ENCODE results near the gene ZYG11A.

Gene ZYG11A

DNA sequence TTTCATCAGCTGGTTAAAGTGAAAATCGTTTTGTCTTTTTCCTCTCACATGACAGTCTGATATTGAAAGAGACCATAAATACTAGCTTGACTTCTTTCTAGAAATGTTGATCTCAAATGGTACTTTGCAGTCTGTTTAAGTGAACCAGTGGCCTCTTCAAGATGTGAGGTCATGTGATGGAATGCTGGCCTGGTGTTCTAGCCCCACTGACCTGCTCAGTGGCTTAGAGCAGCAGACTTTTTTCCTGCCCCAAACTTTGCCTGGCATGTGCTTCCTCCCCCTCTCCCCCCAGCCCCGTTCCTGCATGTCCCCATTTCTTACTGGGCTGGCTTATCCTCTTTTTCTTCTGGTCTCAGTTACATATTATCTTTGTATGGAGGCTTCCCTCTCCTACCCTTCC lies 34.3 kb downstream of the ZYG11A start:
- DNase-seq (ENCODE audit: low read depth): no peak

DNA sequence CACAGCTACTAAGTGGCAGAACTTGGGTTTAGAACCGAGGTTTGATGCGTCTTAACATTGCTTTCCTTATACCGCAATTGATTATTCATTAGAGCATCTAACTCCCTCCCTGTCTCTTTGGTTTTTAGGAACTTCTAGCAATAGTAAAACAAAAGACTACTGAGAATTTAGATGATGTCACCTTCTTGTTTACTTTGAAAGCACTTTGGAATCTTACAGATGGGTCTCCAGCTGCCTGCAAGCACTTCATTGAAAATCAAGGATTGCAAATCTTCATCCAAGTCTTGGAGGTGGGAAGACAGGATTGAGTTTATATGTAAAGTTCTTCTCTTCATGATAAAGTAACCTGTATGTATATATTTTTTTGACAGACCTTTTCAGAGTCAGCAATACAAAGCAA lies 35.0 kb downstream of the ZYG11A start:
- DNase-seq (ENCODE audit: low read depth): no peak

DNA sequence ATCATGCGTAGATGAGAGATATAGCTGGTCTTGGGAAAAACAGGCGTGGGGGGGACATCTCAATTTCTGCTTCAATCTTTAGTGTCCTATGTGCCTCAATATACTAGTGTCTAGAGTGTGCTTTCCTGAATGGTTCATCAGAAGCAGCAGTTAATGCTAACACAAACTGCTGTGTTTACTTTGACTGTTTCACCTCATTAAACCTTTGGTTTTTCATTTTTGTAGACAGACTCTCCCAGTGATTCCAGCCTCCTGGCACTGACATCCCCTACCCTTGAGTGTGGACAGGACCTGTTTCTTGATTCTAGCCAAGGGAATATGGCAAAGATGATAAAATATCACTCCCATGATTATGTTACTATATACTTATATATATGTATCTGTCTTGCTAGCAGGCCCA lies 37.6 kb downstream of the ZYG11A start:
- no peak for DNase-seq (ENCODE audit: low read depth)

DNA sequence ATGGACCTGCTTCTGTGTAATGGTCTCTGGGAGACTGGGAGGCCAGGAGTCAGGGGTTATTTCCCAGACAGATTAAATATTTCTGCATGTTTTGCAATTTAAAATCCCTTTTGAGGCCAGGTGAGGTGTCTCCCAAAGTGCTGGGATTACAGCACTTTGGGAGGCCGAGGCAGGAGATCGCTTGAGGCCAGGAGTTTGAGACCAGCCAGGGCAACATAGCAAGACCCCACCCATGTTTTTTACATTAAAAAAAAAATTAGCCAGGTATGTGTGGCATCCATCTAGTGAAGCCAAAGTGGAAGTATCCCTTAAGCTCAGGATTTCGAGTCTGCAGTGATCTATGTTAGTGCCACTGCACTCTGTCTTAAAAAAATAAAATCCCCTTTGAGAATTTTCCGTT lies 44.9 kb downstream of the ZYG11A start:
- DNase-seq (ENCODE audit: low read depth): no peak

DNA sequence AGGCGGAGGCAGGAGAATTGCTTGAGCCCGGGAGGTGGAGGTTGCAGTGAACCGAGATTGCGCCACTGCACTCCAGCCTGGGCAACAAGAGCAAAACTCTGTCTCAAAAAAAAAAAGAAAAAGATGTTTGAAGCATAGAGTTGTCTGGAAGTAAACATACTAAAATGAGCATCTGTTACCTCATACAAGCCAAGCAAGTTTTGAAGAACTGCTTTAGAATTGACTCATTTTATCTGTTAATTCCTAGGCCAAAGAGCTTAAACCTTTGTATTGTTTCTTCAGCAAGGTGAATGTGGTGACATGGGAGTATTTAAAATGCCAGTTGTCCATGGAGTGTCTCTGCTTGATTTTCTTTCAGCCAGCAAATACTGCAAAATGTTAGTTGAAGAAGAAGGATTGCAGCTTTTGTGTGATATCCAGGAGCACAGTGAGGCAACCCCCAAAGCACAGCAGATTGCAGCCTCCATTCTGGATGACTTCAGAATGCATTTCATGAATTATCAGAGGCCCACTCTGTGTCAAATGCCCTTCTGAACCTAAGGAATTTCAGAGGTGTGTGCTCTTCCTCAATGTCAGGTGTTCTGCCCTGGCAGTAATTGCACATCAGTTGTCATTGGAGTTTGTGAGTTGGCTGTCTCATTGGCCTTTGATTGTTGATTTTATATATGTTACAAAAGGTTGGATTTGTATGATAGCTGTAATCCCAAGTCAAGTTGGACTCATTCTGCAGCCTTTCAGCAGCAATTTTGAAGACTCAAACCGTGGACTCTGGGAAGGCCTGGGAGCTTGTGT lies 50.1 kb downstream of the ZYG11A start:
- DNase-seq (ENCODE audit: low read depth): no peak

DNA sequence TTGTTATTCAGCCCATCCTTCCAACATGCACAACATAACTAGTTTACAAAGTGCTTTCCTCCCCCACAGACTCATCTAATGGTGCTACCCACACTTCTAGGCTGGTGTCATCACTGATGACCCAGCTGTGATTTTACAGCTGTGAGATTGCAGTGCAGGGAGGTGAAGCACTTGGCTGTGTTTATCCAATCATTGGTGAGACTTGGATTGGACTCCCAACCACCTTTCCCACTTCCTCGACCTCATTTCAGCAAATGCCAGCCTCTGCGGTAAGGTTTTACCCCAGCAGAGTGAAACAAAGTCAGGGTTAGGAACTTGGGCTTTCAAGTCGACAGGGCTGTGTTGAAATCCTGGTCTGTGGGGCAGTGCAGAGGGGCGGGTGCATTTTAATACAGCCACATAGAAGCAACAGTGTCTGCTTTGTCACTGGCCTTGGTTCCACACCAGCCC lies 56.9 kb downstream of the ZYG11A start:
- DNase-seq (ENCODE audit: low read depth): no peak

DNA sequence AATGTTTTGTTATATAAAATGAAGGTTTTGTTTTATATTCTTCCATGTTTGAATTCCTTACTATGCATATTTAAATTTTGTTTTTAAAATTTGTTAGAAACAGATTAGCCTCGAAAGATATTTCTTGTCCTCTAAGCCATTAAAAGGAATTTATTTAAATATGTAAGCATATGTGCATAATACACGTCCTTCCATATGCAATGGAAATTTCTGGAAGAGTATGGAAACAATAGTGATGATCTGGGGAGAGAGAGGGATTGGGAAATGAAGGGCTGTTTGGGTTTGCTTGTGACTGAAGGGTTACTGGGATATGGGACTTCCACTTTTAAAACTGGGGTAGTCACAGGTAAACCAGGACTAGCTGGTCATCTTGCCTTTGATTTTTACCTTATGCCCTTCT lies 57.8 kb downstream of the ZYG11A start:
- DNase-seq (ENCODE audit: low read depth): no peak

DNA sequence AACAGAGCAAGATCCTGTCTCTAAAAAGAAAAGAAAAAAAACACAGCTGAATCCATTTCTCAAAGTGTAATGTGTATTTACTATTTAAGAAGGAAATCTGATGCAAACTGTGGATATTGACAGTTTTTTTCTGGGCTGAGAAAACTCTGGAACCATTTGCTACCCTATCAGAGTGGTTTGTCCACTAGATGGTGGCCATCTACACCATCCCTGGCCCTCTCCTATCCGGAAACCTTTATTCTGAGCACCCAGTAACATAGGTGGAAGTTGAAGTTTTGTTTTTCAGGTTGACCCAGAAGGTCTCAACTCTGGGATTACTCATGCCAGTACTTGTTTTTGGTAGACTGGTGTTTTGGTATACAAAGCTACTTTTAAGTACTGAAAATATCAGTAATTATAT lies 58.8 kb downstream of the ZYG11A start:
- no peak for DNase-seq (ENCODE audit: low read depth)

DNA sequence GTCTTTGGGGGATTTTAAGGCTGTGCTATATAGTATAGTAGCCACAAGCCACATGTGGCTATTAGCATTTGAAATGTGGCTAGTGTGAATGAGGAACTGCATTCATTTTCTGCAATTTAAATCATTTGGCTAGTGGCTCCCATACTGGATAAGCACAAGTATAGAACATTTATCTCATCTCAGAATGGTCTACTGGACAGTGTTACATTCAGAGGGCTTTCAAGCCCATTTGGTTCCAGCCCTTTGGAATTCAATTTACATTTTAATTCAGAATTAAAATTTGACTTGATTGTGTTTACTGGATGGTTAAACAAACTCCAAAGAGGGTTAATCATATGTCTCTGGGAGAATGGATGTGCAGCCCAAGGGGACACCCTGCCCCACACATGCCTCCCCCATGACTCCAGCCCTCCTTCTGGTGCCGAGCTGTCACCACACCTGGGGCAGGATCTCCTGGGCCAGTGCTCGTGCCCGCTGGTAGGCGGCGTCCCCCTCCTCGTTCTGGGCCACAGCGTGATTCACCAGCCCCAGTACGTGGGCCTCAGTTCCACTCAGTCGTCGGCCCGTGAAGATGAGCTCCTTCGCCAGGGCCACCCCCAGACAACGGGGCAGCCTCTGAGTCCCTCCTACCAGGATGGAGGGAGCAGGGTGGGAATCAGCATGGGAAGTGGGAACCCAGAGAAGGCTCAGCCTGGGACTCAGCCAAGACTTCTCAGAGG lies 61.8 kb downstream of the ZYG11A start:
- DNase-seq (ENCODE audit: low read depth): no peak

DNA sequence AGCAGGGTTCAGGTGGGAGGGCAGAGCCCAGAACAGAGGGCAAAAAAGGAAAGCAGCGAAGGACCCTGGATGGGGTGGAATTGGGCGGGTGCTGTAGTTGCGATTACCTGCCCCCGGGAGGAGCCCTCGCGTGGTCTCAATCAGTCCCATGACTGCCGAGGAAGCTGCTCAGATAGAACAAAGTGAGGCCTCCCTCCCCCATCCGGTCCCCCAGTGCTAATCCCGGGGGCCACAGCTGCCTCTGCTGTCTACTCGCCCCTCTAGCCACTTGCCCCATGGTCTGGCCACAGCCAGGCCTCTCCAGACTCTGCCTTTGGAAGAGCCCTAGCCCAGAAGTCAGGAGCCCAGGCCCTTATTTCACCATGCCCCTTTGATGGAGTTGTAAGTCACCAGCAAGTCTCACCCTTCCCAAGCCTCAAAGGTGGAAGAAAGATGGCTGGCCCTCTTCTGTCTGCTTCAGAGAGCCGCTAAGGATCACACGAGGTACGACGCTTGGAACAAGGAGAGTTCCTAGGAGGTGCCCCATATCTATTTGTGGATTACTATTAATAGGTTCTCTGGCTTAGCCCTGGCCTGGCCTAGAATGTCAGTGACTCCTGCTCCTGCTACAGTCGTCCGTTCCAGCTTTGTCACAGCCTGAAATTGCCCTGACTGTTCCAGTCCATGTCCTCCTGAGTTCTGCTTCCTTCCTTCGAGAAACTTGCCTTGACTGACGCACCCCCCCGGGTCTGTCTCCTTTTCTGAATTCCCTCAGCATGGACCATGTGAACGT lies 62.6 kb downstream of the ZYG11A start:
- DNase-seq (ENCODE audit: low read depth): no peak

DNA sequence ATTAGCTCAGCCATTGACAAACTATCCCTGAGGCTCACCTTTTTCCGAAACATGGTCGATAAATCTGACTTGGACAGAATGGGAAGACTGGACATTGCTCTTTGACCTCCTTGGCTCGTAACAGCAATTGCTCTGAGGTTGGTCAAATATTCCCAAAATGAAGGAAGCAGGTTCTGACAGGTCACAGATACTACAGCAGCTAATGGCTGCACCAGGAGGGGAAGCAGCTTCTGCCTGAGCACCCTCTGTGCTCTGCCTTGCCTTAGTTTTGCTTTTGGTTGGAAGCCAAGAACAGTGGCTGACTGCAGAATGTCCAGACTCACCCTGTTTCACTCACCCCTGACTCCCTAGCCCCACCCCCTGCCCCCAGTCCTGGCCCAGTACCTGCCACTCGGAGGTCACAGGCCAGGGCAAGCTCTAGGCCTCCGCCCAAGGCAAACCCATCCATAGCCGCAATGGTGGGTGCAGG lies 63.6 kb downstream of the ZYG11A start:
- no peak for DNase-seq (ENCODE audit: low read depth)

DNA sequence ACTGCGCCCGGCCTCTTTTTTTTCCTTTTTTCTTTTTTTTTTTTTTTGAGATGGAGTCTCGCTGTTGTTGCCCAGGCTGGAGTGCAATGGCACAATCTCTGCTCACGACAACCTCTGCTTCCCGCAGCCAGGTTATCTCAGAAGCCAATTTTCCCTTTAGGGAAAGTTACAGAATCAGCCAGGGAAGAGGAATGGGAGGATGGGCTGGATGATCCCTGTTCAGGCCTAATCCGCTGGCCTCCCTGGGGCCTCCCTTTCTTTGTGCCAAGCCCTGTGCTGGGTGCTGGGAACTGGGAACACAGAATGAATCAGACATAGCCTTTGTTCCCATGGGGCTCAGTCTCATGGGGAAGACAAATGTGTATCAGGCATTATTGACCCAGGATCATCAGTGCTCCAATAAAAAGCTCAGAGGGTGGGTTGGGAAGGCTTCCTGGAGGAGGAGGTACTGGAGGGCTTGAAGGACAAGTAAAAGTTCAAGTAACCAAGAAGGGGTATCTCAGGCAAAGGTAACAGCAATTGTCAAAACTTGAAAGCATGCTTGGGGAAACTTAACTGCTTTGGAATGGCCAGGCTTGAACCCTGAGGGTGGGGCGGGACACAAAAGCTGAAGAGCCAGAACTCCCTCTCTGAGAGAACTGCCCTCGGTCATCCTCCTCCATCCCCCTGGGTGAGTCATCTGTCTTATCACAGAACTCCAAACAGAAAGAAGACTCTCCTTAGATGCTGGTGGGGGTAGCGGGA lies 64.7 kb downstream of the ZYG11A start:
- DNase-seq (ENCODE audit: low read depth): no peak

DNA sequence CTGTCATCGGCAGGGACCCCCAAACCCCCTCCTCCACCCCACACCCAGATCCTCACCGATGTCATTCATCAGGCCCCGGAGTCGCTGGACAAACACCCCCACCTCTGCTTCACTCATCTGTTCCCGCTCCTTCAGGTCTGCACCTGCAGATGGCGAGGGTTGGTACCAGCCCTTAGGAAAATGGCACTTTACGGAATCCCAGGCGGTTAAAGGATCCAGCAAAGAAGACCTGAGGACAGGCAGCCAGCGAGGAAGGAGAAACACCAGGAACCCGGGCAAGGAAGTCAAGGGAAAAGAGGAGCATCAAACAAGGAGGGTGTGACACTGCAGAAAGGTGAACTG lies 65.2 kb downstream of the ZYG11A start:
- DNase-seq (ENCODE audit: low read depth): no peak

DNA sequence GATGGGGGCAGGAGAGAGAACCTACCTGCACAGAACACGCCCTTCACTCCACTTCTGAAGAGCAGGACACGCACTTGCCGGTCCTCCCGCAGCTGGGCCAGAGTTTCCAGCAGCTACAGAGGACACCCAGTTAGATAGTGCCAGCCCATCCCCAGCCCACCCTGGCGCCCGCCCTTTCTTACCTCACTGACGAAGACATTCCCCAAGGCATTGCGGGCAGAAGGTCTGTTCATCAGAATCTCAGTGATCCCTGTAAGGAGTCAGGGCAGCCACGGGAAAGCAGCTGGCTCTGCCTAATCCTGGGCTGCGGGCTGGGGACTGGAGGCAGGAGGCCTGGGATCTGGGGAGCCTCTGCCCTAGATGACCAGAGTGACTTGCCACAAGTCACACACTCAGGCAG lies 69.0 kb downstream of the ZYG11A start:
- no peak for DNase-seq (ENCODE audit: low read depth)

DNA sequence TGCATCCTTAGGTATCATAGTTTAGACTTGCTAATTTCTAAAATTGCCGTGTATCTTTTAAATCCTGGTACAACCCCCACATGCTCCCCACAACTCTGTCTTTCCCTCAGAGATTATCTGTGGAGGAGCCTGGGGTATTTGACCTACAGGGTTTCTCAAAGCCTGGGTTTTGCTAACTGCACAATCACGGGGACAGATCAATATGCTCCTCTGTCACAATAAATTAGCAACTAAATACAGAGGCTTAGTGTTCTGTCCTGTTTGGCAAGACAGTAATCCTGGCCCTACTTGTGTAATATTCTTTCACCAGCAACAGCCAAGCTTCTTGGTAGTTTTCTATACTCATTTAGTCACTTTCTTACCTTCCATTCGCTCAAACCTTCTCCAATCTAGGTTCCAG lies 70.5 kb downstream of the ZYG11A start:
- DNase-seq (ENCODE audit: low read depth): no peak

DNA sequence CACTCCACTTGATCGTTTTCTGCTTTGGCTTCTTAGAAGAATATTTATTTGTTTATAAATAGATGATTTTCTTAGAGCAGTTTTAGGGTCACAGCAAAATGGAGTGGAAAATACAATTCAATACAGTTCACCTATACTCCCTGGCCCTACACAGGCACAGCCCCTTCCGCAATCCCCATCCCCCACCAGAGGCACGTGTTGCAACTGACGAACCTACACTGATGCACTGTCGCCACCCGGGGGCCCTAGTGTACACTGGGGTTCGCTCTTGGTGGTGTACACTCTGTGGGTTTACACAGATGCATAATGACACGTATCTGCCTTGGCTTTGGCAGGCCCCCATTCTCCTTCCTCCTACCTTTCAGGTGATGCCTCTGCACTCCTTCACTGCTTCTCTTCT lies 71.0 kb downstream of the ZYG11A start:
- no peak for DNase-seq (ENCODE audit: low read depth)

DNA sequence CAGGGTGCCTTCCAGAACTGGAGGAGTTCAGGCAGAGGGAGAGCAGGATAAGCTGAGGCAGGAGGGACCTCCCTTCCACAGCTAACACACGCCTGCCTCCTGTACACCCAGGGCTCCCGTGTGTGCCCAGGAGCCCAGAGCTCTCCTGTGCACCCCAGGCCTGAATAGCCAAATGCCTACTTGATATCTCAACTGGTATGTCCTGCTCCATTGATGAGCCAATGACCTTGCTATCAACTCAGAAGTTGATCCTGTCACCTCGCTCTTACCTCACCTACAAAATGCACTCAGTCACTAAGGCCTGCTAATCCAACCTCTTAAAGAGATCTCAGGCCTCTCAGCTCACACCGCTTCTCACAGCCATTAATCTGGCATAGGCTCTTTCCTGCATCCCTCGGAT lies 71.9 kb downstream of the ZYG11A start:
- DNase-seq (ENCODE audit: low read depth): no peak

DNA sequence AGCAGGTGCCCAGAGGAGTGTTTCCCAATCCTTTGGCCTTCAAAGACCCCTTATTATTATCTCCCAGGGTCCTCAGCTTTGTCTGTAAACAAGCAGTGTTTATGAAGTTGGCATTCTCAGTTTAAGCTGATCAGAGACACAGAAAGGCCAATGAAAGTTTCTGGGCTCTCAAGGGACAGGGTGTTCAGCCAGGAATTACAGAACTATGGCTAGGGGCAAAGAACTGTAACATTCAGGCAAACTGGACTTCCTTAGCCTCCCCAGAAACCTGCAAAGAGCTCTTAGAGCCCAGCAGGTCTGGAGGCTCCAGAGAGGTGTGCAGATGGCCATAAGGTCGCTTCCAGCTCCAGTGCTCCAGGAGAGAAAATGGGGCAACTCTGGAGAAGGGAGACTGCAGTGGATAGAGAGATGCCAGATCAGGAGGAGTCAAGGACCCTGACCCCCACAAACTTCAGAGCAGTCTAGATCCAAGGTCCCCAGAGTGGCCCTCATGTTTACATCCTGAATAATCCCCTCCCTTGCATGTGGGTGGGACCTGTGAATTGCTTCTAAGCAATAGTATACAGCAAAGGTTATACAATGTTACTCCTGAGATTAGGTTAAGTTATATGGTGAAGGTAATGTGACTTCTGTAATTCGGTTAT lies 72.8 kb downstream of the ZYG11A start:
- no peak for DNase-seq (ENCODE audit: low read depth)

DNA sequence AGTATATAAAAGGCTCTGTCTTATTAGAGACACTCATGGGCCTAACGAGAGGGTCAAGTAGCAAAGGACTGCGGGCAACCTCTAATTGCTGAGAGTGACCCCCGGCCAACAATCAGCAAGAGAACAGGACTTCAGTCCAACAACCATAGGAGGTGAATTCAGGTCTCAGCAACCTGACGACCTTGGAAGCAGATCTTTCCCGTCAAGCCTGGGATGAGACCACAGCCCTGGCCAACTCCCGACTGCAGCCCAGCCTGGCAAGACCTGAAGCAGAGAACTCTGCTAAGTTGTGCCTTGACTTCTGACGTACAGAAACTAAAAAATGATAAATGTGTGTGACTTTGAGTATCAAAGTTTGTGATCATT lies 73.3 kb downstream of the ZYG11A start:
- no peak for DNase-seq (ENCODE audit: low read depth)

DNA sequence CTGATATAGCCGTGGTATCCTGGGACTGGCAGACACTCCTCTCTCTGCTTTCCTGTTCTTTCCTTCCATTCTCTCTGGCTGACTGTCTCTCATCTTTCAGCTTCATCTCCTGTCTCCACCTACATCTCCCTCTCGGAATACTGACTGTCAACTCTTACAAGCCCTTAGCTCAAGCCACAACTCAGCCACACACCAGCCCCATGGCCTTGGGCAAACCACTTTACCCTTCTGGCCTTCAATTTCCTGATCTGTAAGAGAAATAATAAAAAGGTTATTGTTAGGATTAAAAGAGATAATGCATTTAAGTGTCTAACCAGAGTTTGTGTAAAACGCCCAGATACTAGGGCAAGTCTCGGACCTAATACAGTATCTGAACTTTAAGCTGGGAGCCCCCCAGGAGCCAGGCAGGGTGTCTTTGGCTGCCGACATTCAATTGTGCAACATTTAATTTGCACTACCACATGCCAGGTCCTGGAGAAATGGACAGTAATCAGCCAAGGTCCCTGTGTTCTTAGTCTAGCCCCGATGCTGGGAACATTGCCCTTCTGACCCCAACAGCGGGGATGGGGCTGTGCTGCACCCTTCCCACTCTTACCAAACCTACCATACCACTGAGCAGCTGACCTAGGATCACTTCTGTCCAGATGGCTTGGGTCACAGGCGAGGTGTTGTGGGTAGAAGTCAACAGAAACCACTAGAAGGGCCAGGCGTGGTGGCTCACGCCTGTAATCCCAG lies 73.8 kb downstream of the ZYG11A start:
- no peak for DNase-seq (ENCODE audit: low read depth)

DNA sequence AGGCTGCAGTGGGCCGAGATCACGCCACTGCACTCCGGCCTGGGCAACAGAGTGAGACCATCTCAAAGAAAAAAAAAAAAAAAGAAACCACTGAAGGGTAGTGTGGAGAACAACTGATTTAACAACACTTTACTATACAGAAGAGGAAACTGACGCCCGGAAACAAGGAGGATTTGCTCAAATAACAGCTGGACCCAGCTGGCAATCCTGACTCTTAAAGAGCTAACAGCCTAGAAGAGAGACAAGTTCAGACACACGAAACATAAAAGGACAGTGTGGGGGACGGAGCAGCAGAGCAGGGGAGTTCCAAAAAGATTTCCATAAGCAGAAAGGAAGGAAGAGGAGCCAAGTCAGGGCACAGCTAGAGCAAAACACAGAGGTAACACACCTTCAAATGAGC lies 74.6 kb downstream of the ZYG11A start:
- no peak for DNase-seq (ENCODE audit: low read depth)
